Activated CD4-positive, CD25-positive, alpha-beta regulatory T cell (primary cell): Measurements from ENCODE around the gene PPP1R3G.
A peak's percentile ranks its signal among the peaks of the same experiment; 100 is the strongest.
"Not testable (repeated sequence)": the region's sequence is repeated elsewhere in the genome, so short reads cannot be mapped to it uniquely, and the experiment has no call there.

Experiments
- DNase-seq, 4 experiments: peaks; one replicate each; lab custom pipeline; 2025; lab: John Stamatoyannopoulos, UW

The PPP1R3G gene

GRCh38 chr6:5120011-5120410 lies 34.9 kb downstream of the PPP1R3G start:
- no peak for DNase-seq

DNA sequence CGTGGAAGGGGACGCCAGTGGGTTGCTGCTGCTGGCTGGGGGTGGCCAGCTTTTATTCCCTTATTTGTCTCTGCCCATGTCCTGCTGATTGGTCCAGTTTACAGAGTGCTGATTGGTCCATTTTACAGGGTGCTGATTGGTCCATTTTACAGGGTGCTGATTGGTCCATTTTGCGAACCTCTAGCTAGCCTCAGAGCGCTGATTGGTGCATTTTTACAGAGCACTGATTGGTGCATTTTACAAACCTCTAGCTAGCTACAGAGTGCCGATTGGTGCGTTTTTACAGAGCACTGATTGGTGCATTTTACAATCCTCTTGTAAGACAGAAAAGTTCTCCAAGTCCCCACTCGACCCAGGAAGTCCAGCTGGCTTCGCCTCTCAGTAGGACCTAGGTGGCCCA lies 35.4 kb downstream of the PPP1R3G start:
- not testable (repeated sequence) for DNase-seq

GRCh38 chr6:5121479-5121878 lies 36.3 kb downstream of the PPP1R3G start:
- no peak for DNase-seq

DNA sequence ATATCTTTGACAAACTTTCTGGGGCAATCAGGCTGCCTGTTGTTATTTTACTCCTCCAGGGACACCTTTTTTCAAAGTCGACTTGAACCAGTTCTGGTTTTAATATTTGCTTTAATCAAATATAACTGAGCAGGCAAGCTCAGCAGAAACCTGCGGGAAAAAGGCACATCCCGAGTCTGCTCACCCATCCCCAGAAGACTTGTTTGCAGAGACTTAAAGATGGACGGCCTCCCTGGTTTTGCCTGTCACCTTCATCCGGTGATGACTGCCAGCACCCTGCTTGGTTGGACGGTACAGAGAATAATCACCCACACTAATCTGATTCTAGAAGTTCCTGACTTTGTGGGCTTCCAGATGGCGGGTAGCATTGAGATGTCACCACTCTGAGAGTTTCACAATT lies 36.8 kb downstream of the PPP1R3G start:
- DNase-seq, result no peak

- DNase-seq, result no peak
These were observed 37.5 kb downstream of the PPP1R3G start for GRCh38 chr6:5122504-5123112.

- no peak for DNase-seq
These were observed 38.4 kb downstream of the PPP1R3G start for GRCh38 chr6:5123296-5124143.

DNA sequence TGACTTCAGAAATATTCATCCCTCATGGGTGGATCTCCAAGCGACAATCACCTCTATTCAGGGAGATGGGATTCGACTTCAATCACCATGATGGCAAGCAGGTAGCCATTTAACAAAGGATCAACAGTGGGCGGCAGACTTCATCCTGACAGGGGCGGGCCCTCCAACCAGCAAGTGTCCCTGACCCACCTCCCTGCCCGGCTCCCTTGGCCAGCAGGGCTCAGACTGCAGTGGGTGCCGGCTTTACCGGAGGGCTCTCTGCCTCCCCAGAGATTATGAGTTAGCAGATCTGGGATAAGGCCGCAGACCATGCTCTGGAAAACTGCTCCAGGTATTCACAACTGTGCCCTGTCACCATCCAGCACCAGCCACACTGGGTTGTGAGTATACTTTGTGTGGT lies 39.4 kb downstream of the PPP1R3G start:
- no peak for DNase-seq

- DNase-seq, result no peak
These were observed 40.2 kb downstream of the PPP1R3G start for GRCh38 chr6:5125152-5126006.

DNA sequence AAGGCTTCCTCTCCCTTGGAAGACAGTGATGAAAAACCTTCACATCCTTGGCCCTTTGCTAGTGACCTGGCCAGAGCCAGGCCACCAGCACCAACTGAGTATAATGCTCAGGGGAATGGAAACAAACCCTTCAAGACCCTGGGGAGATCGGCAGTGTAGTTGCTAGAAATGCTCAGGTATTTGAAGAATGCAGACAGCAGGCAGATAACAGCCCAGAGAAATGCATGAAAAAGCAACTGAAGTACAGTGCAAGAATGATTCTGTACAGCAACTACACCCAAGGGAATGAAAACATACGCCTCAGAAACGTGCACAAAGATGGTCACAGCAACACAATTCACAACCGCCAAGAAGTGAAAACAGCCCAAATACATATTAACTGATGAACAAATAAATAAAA lies 41.1 kb downstream of the PPP1R3G start:
- no peak for DNase-seq

- no peak for DNase-seq
These were observed 42.1 kb downstream of the PPP1R3G start for GRCh38 chr6:5127106-5127687.

GRCh38 chr6:5128351-5128750 lies 43.2 kb downstream of the PPP1R3G start:
- no peak for DNase-seq

DNA sequence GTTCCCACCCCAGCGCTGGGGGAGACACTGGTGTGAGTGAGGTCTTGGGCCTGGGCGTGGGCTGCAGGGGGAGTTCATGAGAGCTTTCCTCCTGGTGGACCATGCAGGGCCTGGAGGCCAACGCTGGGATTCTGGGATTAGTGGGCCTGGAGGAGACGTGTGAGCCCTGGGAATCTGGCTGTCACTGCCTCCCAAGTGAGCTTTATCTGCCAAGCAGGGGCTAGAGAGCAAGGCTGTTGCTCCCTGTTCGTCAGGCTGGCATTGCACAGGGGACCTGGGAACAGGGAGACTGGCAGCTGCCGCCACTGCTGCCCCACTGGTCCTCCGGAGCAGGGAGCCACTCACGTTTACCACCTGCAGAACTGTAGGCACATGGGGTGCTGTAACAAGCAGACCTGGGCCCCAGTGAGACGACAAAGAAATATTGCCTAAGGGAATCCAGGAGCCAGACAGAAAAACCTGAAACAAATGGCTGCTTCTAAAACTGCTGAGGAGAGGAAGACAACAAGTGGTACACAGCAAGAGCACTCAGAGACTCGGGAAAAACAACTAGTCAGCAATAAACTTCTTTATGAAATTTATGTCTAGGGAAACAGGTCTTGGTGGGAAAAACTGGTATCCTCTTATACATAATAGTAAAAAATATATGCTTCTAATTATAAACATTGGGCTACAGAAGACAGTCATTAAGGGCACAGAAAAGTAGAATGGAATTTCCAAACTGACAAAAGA lies 45.2 kb downstream of the PPP1R3G start:
- no peak for DNase-seq

DNA sequence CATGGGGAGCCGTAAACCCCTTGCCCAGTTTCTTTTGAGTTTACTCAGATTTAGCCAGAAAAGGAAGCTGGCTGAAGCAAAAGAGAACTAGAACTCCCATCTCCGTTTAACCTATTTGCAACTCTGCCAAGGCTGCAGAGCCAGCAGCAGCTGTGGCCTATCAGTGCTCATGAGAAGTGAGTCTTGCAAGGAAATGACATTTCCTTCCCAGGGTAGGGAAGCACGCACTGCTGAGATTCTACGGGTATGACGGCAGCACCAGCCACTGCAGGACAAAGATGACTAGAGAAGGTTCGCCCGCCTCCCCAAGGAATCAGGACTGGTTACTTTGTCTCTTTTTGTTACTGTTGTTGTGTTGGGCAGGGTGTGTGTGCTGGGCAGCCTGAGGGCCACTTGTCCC lies 47.6 kb downstream of the PPP1R3G start:
- DNase-seq, result no peak

- DNase-seq, result no peak
These were observed 48.8 kb downstream of the PPP1R3G start for GRCh38 chr6:5133943-5134342.

DNA sequence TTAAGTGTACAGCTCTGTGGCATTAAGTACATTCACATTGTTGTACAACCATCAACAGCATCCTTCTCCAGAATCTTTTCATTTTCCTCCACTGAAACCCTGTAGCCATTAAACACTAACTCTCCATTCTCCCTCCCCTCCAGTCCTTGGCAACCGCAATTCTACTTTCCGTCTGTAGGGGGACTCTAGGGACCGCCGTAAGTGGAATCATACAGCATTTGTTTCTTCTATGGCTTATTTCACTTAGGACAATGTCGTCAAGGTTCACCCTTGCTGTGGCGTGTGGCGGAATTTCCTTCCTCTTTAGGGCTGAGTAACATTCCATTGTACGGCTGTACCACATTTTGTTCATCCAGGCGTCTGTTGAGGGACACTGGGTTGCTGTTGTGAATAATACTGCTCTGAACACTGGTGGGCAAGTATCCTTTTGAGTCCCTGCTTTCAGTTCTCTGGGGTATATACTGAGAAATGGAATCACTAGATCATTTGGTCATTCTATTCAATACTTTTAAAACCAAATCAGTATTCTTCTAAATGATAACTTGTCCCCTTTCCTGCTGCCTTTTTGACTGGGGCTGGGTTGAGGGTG lies 50.7 kb downstream of the PPP1R3G start:
- DNase-seq, result peak in 2 of 4 experiments; percentile 4 to 10

- DNase-seq, result no peak
These were observed 51.7 kb downstream of the PPP1R3G start for GRCh38 chr6:5136851-5137250.
